Activated T-cell treated with anti-CD3 and anti-CD28 coated beads for 48 hours (primary cell): Measurements from ENCODE around the gene KIF27.
"Not testable (repeated sequence)": the region's sequence is repeated elsewhere in the genome, so short reads cannot be mapped to it uniquely, and the experiment has no call there.

Source experiments
- DNase-seq: peaks from one replicate; pipeline ENCODE4 v3.0.0-alpha.2; 2020; ENCODE audit warnings: low read depth

KIF27 gene

GRCh38 chr9:83930881-83931280 lies 9.6 kb upstream of the KIF27 start:
- DNase-seq: no peak

DNA sequence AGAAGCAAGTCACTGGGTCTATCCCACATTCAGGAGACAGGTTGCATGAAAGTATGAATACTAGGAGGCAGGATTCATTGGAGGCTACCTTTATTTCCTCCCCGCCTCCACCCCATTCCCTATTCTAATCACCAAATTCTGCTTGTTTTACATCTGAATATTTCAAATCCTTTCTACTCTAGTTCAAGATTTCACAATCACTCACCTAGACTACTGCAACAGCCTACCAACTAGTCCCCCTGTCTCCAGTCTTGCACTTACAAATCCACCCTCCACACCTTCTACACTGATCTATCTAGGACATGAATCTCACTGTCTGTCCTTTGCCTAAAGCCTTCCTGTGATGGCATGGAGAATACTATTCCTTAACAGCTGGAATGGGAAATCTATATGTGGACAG lies 6.4 kb upstream of the KIF27 start:
- DNase-seq: no peak

DNA sequence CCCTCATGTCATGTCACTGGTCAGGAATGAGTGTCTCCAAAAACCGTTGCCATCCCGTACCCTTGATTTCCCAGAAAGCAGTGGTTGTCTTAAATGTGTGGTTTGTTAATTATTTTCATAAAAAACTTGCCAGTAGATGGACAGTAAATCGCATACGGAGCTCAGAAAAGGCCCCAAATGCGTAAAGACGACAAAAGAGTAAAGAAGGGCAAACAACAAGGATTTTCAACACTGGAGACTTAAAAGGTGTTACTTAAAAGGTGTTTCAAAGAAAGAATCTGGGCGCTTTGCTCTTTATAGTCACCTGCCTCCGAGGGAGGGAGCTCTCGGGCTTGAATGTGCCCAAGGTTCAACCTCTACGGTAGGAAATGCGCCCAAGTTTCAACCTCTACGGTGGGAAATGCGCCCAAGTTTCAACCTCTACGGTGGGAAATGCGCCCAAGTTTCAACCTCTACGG lies 734 bp downstream of the KIF27 start:
- DNase-seq: no peak

DNA sequence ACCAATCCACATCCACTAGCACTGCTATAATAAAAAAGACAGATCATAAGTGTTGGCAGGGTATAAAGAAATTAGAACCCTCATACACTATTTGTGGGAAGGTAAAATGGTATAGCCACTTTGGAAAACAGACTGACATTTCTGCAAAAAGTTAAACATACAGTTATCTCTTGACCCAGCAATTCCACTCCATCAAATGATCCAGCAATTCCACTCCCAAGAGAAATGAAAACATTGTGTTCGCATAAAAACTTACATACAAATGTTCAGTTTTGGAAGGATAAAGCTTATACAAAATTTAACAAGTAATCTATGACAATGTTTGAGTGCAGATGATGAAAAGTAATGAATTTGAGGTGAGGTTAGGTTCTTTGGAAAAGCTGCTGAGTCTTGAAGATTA lies 2.1 kb downstream of the KIF27 start:
- no peak for DNase-seq

GRCh38 chr9:83912194-83912593 lies 9.0 kb downstream of the KIF27 start:
- not testable (repeated sequence) for DNase-seq

GRCh38 chr9:83906144-83906543 lies 15.1 kb downstream of the KIF27 start:
- DNase-seq: no peak

GRCh38 chr9:83900615-83901014 lies 20.6 kb downstream of the KIF27 start:
- not testable (repeated sequence) for DNase-seq

GRCh38 chr9:83894301-83894700 lies 26.9 kb downstream of the KIF27 start:
- DNase-seq: not testable (repeated sequence)

DNA sequence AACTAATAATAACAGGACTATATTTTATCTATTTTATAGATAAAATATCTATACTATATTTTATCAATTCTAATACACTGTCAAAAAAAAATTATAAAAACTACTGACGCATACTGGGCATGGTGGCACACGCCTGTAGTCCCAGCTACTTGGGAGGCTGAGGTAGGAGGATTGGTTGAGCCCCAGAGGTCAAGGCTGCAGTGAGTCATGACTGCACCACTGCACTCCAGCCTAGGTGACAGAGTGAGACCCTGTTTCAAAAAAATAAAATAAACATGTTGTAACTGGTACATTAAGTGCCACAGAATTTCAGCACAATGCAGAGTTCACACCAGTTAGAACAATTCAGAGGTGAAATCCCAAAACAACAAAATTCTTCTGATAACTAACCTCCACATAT lies 34.7 kb downstream of the KIF27 start:
- DNase-seq: not testable (repeated sequence)

GRCh38 chr9:83885559-83886240 lies 35.5 kb downstream of the KIF27 start:
- DNase-seq: not testable (repeated sequence)

DNA sequence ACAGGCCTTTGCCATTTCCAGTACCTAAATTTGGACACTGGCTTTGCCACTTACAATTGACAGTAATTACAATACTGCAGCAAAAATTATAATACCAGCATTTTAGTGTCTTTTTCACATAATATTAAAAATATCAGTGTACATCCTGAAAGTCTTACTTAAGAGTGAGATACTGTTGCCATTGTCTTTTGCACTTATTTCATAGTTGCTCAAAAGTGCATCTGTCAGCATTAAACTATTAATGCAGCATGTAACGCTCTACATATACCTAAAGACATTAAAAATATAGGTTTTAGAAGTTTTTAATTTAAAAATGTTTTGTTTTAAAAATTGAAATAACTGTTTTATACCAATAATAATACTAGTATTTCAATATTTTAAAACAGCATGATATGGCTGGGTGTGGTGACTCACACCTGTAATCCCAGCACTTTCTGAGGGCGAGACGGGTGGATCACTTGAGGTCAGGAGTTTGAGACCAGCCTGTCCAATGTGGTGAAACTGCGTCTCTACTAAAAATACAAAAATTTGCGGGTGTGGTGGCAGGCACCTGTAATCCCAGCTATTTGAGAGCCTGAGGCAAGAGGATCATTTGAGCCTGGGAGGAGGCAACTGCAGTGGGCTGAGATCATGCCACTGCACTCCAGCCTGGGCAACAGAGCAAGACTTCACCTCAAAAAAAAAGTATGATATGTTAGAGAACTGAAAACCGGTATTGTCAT lies 39.4 kb downstream of the KIF27 start:
- not testable (repeated sequence) for DNase-seq

GRCh38 chr9:83875559-83875958 lies 45.7 kb downstream of the KIF27 start:
- not testable (repeated sequence) for DNase-seq

DNA sequence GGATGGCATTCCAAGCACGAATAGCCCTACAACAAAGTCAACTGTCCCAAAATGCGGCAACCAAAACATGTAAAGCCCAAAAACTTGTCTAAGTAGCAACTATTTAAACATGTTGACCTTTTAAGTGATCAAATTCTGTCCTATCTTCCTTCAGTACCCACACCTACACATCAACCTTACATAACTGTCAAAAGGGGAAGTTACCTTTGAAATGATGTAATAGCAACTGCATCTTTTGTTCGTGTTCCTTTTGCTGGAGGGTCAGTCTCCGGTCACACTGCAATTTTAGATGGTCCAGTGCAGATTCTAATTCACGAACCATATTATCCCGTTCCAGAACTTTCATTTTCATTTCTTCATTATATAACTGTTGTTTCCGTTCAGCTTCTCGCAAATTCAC lies 71.3 kb downstream of the KIF27 start:
- not testable (repeated sequence) for DNase-seq

DNA sequence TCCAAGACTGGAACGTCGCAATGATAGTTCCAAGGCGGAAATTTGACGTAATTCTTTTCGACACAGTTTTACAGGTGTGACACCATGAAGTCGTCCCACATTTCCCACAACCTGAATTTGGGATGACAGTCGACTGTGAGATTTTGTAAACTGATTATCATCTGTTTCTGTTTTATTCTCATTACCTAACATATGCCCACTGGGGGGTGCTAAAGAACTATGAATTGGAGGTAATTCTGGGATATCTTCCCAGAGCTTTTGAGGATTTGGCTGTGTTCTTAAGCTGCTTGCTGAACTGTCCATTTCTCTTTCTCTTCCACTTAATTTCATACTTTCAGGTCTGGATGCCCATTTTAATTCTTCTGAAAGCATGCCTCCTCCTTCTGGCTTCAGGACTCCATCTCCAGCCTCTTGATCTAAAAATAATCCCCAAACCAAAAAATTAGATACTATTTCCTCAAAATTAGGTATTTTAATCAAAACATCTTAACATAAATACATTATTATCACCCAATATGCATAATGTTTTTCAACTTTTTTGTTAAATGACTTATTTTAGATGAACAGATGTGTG lies 84.1 kb downstream of the KIF27 start:
- DNase-seq: not testable (repeated sequence)

DNA sequence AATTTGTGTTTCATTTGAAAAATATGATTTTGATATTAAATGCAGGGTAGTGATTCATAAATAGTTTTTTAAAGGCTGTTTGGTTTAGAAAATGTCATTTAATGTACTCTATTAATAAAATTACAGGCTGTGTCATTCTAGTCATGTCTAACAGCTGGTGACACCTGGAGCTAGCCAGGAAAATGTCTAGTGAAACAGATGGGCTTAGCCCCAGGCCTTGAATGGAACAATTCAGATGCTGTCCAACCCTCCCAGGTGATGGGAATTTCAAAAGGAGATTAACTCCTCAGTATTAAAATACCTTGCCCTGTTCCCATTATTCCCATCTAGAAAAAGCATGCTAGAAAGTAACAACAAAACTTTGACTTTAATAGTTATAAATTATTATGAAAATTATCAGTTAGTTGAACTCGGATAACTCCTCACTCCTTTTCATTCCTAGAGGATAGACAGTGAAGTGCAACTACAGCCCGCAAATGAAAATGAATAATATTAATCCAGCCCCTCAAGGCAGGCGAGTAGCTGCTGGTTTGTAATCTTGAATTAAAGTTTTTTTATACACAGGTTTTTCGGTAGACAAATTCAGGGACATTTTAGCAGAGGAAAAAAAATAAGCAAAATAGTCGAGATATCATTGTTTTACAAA lies 90.7 kb downstream of the KIF27 start:
- DNase-seq: not testable (repeated sequence)

- DNase-seq: not testable (repeated sequence)
Observed at GRCh38 chr9:83824986-83825623, 96.1 kb downstream of the KIF27 start.

GRCh38 chr9:83817356-83818278 lies 103.6 kb downstream of the KIF27 start, which contains the start of gene GKAP1:
Gene GKAP1 (minus strand): TSS chr9:83817769. CDS start chr9:83806517, 11,252 bp downstream.
- peak; percentile 66 for DNase-seq

DNA sequence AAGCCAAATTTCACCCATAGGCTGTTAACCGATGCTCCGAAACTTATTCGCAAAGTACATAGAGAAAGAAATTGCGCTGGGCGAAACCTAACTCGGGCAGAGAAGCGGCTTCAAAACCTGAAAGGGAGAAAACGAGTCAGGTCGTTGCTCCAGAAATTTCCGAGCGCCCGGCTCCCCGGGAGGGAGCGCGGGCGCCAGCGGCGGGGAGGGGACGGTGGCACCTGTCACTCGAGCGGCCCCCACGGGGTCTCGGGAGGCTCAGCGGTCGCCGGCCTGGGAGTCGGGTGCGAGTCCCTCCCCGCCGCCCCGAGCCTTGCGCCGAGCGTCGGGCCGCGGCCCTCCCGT lies 104.2 kb downstream of the KIF27 start:
- peak; percentile 20 for DNase-seq

- not testable (repeated sequence) for DNase-seq
Observed at GRCh38 chr9:83815120-83815519, 106.1 kb downstream of the KIF27 start.

DNA sequence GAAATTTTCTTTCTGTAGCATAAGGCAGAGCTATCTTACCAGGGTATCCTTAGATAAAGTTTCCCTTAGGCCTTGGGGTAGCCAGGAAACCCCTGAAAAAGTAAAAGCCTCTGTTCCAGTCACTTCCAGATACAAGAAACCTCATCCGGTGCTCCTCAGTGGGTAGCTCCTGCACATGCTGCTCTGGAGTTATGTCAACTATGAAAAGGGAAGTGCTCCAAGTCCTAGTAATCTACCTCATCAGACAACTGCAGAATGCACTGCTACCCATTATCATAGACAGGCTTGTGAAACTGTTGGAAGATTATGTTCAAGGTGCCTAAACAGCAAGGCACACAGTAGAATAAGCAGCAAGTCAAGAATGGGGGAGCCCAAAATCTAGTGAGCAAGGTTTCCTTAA lies 112.0 kb downstream of the KIF27 start:
- DNase-seq: not testable (repeated sequence)

DNA sequence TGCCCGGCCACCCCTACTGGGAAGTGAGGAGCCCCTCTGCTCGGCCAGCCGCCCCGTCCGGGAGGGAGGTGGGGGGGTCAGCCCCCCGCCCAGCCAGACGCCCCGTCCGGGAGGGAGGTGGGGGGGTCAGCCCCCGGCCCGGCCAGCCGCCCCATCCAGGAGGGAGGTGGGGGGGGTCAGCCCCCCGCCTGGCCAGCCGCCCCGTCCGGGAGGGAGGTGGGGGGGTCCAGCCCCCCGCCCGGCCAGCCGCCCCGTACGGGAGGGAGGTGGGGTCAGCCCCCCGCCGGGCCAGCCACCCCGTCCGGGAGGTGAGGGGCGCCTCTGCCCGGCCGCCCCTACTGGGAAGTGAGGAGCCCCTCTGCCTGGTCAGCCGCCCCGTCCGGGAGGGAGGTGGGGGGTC lies 116.8 kb downstream of the KIF27 start:
- not testable (repeated sequence) for DNase-seq
